GM19468 (cell line): ENCODE measurements around the gene NKD1.
"Not testable (repeated sequence)": the region's sequence is repeated elsewhere in the genome, so short reads cannot be mapped to it uniquely, and the experiment has no call there.

Source experiments
- ATAC-seq: cut with Tn5 transposase; IDR thresholded peaks from one replicate; pipeline ENCODE4 v1.9.1; 2021; ENCODE audit warnings: mild to moderate bottlenecking, moderate library complexity, moderate number of reproducible peaks; ENCODE audit not compliant: unreplicated experiment; ENCODE audit errors: extremely low read depth

Gene NKD1

GRCh38 chr16:50573947-50574744, 25.9 kb downstream of the NKD1 start:
- ATAC-seq = no peak

- ATAC-seq = no peak
Observed at GRCh38 chr16:50574745-50575136, 26.5 kb downstream of the NKD1 start.

DNA sequence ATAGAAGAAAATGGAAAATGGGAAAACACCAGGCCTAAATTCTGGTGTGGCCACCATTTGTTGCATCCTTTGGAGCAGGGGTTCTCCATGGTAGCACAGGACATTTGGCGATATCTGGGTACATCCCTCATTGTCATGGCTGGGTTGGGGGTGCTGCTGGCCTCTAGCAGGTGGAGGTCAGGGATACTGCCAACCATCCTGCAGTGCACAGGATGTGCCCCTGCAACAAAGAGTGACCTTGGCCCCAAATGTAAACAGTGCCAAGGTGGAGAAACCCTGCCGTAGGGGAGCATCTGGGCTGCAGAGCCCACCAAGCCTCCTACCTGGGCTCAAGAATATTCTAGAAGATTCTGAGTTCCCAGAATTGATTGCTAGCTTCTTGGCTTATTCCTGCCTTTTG, 27.5 kb downstream of the NKD1 start:
- no peak for ATAC-seq

GRCh38 chr16:50576403-50577113, 28.4 kb downstream of the NKD1 start:
- no peak for ATAC-seq

DNA sequence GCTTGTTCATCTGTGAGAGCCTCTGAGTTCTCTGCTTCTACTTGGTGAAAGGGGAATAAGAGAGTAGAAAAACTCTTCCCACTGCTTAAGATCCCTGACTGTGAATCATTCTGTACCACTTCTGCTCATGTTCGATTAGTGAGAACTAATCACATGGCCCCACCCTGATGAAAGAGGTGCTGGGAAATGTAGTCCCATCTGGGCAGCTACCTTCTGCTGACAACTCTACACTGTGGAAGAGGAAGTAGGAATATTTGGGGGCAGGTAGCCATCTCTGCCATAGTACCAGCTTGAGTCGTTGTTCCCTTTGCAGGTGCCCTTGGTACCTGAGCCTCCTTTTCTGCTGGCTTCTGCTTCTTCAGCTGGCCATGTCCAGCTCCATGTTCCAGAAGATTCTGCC, 29.9 kb downstream of the NKD1 start:
- ATAC-seq = no peak

GRCh38 chr16:50579373-50579772, 31.2 kb downstream of the NKD1 start:
- not testable (repeated sequence) for ATAC-seq

GRCh38 chr16:50580180-50580798, 32.1 kb downstream of the NKD1 start:
- no peak for ATAC-seq

DNA sequence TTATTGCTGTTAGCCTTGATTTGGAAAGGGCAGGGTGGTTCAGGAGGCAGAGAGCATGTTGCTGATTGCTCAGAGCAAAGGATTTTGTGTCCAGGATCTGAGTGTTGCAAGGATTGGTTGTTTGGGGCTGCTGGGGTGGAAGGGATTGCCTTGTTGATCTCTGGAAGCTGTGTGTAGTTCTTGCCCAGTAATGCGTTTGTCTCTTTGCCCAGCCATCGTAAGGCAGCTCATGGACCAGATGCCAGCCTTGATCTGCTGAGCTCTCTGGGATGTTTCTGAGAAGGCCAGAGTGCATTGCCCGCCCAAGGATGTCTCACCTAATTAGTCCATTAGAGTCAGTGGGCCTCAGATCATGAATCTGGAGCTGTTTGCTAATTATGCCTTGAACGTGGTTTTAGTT, 33.6 kb downstream of the NKD1 start:
- ATAC-seq = no peak

- ATAC-seq = no peak
Observed at GRCh38 chr16:50583211-50583610, 35.0 kb downstream of the NKD1 start.

DNA sequence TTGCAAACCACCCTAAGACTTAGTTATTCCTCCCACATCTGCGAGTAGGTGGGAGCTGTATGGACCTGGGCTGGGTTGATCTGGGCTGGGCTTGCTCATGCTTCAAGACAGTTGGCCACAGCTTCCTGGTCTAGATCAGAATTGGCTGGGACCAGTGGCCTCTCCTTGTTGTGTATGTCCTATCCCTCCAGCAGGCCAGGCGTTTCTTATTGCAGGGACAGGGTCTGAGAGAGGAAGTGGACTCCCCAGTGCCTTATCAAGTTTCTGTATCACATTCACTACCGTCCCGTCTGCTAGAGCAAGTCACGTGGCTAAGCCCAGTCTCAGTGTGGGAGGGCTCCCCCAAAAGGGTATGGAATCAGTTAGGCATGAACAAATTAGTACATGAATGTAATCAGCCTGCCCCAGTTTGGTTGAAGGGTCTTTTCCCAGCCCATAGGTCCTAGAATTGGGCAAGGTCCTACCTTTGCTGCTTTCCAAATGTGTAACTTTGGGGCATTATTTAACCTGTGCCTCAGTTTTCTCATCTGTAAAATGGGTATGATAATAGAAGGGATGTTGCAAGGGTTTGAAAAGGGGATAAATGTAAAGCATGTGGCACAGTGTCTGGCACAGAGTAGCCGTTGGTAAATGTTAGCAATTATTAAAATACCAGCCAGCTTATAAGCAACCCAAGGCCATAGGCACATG, 36.0 kb downstream of the NKD1 start:
- peak; percentile 56 for ATAC-seq

DNA sequence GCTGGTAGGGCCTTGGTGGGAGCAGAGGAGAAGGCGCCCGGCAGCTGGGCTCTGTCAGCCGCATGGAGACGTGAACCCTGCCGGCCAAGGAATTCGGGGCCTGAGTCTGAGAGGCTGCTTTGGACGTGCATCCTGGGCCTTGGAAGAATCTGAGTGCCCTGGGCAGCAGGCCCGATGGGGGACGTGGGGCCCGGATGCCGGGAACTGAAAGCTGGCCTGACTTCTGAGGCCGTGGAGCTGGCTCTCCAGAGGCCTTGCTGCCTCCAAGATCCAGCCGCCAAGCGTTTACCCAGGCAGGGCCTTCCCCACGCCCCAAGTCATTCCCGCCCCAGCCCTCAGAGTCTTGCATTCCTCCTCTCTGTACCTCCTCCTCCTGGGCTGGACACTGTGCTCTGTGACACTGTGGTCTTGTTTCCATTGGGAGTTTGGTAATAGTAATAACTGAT, 37.2 kb downstream of the NKD1 start:
- no peak for ATAC-seq

- ATAC-seq = no peak
Observed at GRCh38 chr16:50587543-50587942, 39.3 kb downstream of the NKD1 start.

DNA sequence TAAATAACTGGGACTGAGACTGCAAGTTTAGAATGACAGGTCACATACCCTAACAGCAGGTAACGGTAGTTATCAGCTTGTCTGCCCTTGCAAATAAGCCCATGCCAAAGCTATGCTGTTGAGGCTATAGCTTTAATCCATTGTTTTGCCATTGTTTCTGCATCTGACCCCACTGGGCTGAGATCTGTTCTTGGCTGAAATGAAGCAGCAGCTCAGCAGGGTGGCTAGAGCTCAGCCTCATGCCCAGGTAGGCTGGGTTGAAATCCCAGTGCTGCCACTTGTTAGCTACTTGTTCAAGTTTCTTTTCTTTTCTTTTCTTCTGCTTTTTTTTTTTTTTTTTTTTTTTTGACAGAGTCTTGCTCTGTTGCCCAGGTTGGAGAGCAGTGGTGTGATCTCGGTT, 40.1 kb downstream of the NKD1 start:
- no peak for ATAC-seq

DNA sequence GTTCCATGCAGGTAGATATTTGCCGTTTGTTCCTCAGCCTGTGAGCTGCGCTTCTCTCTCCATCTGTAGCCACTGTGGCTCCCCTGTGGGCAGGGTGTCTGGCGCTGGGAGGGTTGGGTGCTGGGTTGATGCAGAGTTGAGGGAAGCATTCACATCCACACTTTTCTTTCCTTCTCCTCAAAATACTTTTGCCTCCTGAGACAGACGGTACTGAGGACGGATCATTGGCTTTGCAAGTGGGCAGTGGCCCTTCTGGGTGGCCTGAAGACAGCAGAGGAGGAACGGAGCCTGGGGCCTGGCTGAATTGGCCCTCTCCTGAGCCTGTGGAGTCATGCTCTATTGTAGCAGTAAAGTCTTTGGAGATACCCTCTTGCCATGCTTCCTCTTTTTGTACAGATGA, 43.0 kb downstream of the NKD1 start:
- no peak for ATAC-seq

DNA sequence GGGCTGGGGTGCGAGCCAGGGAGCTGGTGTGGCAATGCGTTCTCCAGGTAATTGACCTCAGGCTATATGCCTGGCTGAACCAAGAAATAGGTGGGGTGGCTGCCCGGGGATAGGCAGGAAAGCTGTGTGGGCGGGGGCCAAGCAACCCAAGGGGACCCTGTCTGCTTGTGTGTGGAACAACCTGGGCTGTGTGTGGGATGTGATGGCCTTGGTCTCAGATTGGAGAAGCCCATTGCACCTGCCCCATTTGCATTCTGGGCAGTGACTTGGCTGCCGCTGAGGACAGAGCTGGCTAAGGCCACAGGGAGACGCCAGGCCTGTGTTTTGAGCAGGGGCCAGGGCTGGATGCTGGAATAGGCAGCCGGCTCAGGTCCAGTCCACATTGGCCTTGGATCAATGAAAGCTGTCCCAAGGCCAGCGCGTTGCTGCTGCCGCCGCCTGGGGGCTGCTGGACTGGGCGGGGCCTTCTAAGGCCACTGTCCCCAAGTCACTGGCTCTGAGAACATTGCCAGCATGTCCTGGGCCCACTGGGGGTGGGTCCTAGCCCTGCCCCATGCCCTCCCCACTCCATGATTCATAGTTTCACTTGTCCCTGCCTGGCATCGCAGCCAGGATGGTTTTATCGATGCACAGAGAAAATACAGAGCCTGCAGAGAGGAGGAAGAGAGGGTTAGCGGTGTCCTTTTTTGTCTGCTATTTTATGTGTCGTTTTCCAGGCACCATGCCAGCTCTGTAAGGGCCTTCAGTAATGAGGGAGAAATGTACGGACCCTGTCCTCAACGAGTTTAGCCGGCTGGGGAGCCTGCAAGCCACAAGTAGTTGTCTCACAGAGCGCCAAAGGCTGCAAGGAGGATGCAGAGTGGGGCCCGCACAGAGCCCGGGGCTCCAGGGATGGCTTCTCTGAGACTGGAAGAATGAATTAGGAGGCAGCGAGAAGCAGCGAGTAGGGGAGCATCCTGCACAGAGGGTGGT, 43.9 kb downstream of the NKD1 start:
- ATAC-seq = no peak

DNA sequence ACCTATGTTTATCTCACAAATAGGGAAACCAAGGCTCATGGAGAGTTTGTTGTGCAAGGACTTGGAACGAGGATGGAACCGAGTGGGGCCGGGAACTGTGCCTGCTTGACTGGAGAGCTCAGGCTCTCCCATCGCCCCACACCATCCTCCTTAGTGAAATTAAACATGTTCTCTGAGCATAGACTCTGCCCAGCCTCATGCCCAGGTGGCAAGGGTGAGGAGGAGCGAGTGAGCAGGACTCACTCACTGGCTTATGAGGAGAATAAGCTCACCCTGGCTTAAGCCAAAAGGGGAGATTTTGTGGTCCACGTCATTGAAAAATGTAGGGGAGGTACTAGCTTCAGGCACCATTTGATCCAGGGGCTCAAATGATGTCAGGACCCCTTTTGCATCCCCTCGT, 44.8 kb downstream of the NKD1 start:
- no peak for ATAC-seq

DNA sequence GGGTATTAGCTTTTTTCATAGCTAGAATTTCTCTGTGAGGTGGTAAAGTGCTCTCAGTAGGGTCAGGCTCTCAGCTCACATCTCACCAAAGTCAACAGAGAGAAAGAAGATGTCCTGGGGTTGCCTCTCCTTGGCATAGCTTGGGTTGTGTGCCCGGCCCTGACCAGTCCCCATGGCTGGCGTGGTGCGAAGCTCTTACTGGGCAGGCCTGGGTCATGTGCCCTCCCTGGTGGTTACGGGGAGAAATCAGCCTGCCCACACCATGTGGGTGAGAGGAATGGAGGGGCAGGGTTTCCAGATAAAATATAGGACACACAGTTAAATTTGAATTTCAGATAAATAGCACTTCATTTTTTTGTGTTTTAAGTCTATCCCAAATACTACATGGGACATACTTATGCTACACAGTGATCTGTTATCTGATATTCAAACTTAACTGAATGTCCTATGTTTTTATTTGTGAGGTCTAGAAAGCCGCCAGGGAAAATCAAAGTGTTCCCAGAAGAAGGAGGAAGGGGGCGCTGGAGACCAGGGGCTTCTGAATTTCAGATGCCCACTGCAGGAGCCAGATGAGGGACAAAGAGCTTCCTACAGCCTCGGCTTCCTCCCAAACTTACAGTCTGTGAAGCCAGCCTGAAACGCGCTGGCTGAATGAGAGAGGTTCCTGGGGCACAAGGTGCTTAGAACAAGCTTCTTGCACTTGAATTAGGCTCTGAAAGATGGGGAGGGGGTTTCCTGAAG, 45.4 kb downstream of the NKD1 start:
- no peak for ATAC-seq

DNA sequence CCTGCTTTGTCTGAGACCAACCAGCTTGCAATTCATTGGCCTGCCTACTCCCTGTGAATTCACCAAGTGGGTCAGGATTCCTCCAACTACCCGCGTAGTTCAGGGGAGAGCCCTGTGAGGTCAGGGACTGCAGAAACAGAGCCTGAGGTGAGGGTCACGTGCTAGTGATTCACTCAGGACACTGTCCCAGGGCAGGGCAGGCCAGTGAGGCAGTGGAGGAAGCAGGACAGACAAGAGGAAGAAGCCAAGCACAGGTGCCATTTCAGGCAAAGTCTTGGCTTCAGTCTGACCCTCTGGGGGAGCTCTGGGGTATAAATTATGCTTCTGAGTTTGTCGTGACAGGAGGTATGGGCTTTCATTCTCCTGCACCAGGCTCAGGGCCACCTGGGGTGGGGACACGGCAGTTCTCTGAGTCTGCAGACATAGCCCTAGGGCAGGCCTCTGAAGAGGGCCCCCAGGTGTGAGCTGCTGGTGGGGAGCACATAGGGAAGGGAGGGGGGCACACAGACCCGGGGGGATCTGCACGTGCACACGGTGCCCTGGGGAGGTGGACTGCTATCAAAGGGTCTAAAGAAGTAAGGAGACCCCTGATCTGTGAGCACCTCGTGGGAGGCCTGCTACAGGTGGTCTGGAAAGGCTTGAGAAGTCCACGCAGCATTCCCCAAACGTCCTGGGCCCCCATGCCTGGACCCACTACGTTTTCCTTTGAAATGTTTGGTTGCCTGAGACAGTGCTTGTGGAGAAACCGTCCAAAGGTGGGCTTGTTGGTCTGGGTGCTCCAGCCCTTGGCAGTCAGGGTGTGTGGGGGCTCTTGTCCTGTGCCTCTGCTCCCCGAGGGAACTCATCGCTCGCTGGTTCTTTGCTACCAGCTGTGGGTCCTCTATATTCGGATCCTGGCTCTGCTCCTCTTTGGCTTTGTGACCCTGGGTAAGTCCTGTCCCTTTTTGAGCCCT, 46.4 kb downstream of the NKD1 start:
- no peak for ATAC-seq
